ENCODE data around the gene ACAD11. TPM values are rescaled to one million over a fixed set of nuclear protein-coding genes. Genes with fewer than 3 reads are reported as not detected.

The ACAD11 gene
- total RNA-seq, 1 experiment from 2014 or later = 15.6 TPM

DNA sequence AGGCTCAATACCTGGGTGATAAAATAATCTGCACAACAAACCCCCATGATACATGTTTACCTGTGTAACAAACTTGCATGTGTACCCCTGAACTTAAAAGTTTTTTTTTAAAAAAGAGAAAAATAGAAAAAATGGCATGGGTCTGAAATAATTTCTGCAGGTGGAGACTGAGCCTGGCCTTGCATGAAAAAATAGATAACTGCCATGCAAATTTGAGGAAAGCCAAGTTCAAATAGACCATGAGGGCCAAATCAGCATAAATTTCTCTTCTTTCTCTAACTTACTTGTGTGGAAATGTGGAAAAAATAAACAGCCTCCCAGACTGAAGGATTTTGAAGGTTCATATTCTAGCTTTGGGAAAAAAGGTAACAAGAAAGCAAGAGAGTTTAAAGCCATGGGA is 63.3 kb downstream of the ACAD11 start:
- H2BK15ac ChIP-seq (ENCODE audit: low read depth, low read length) = no peak overlapping the region
- no peaks in the 10 kb centered on the region for H3K79me2 ChIP-seq (ENCODE audit: insufficient read depth, low read length)
- H3T11ph ChIP-seq (ENCODE audit: low read length) = no peak overlapping the region
- no peaks in the 10 kb centered on the region for H3K27me3 ChIP-seq (ENCODE audit: insufficient read depth, low read length)
- no peaks in the 10 kb centered on the region for H4K20me1 ChIP-seq (ENCODE audit: control insufficient read depth, insufficient read depth, insufficient read length)
- Mint-ChIP-seq H3K27me3 (ENCODE audit: low read depth) (no peaks in the 10 kb centered on the region), H3K4me3 (no peak overlapping the region), H3K27ac (no peak overlapping the region), H3K4me1 (peaks cover 5 to 6% of the 10 kb centered on the region in 2 experiments), H3K36me3 (ENCODE audit: insufficient read depth in 1 of 3, low read depth in 3 of 3) (peaks cover 0 to 3% (median 0%) of the 10 kb centered on the region in 3 experiments; a peak in 3 of 7 replicates), H3K9me3 (no peaks in the 10 kb centered on the region)
- H3K23ac ChIP-seq (ENCODE audit: insufficient read length, low read depth, low read length) = no peak overlapping the region
- H3K4me2 ChIP-seq (ENCODE audit: insufficient read depth, insufficient read length, low read length) = no peak overlapping the region
- no peaks in the 10 kb centered on the region for H3K9me3 ChIP-seq (ENCODE audit: control insufficient read depth, low read depth, low read length)
- no peaks in the 10 kb centered on the region for H3K23me2 ChIP-seq (ENCODE audit: insufficient read length, low read depth, low read length, poor library complexity, severe bottlenecking)
- H3K14ac ChIP-seq (ENCODE audit: insufficient read depth, low read length) = no peak overlapping the region
- H3K18ac ChIP-seq (ENCODE audit: insufficient read length, low read depth, low read length) = no peak overlapping the region
- TF ChIP-seq, protein P1, sequence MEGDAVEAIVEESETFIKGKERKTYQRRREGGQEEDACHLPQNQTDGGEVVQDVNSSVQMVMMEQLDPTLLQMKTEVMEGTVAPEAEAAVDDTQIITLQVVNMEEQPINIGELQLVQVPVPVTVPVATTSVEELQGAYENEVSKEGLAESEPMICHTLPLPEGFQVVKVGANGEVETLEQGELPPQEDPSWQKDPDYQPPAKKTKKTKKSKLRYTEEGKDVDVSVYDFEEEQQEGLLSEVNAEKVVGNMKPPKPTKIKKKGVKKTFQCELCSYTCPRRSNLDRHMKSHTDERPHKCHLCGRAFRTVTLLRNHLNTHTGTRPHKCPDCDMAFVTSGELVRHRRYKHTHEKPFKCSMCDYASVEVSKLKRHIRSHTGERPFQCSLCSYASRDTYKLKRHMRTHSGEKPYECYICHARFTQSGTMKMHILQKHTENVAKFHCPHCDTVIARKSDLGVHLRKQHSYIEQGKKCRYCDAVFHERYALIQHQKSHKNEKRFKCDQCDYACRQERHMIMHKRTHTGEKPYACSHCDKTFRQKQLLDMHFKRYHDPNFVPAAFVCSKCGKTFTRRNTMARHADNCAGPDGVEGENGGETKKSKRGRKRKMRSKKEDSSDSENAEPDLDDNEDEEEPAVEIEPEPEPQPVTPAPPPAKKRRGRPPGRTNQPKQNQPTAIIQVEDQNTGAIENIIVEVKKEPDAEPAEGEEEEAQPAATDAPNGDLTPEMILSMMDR (conservative IDR thresholded peaks at IDR 0.05) = no peak
- no peak overlapping the region for H3K27ac ChIP-seq (ENCODE audit: insufficient read length, low read depth, low read length)
- H2BK20ac ChIP-seq (ENCODE audit: low read depth, low read length, poor library complexity, severe bottlenecking) = no peak overlapping the region
- no peak overlapping the region for H3K9ac ChIP-seq (ENCODE audit: extremely low read depth, insufficient read length, low read length)
- H2BK12ac ChIP-seq (ENCODE audit: insufficient read length, low read depth, low read length) = no peak overlapping the region
- no peak overlapping the region for H4K8ac ChIP-seq (replicated peaks; ENCODE audit: insufficient read length, low read depth, low read length)
- no peak for DNase-seq
- no peak overlapping the region for H2BK120ac ChIP-seq (ENCODE audit: low read depth, low read length, poor library complexity, severe bottlenecking)
- no peak overlapping the region for H3K56ac ChIP-seq (ENCODE audit: insufficient read length, low read depth, low read length)
- no peak overlapping the region for H3K4ac ChIP-seq (ENCODE audit: low read depth, low read length)
- H2AK5ac ChIP-seq (ENCODE audit: insufficient read length, low read length) = no peak overlapping the region
- H4K5ac ChIP-seq (ENCODE audit: insufficient read length, low read depth, low read length) = no peak overlapping the region
- H3K4me1 ChIP-seq (ENCODE audit: insufficient read depth, low read length) = peaks cover 4% of the 10 kb centered on the region; the same call in 1 of the 2 replicates
- H3K79me1 ChIP-seq (ENCODE audit: insufficient read depth, low read depth, low read length, poor library complexity, severe bottlenecking) = no peaks in the 10 kb centered on the region
- no peak overlapping the region for H2BK5ac ChIP-seq (ENCODE audit: insufficient read length, low read length)
- H4K91ac ChIP-seq (ENCODE audit: insufficient read length, low read depth, low read length) = no peak overlapping the region
- no peak overlapping the region for H2AFZ ChIP-seq (ENCODE audit: low read length)
